HG02870 (cell line): ENCODE measurements around the gene MTNR1B.
A peak's percentile ranks its signal among the peaks of the same experiment; 100 is the strongest.

Experiments
- ATAC-seq: cut with Tn5 transposase; IDR thresholded peaks from one replicate; pipeline ENCODE4 v1.9.1; 2021; ENCODE audit warnings: mild to moderate bottlenecking, moderate library complexity; ENCODE audit not compliant: unreplicated experiment

Gene MTNR1B

DNA sequence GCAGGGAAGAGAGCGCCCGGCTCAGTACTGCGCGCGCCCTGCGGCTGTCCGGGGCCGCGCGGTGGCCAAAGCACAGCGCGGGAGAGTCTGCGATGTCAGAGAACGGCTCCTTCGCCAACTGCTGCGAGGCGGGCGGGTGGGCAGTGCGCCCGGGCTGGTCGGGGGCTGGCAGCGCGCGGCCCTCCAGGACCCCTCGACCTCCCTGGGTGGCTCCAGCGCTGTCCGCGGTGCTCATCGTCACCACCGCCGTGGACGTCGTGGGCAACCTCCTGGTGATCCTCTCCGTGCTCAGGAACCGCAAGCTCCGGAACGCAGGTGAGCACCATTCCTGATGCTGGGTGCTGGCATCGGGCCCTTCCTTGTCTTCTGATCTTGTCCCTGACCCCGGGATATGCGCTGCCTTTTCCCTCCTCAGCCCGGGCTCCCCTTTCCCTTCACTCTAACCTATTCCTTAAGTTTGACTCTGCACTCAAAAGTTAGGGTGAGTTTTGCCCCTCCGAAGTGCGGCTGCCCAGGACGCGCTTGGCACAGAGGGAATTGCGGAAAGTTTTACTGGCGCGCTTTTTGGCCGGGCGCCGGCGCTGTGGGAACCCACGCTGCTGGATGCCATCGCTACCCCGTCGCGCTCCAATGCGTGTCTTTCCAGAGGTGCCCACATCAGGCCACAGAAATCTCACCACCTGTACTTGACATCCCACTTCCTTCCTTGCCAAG, at the start of gene MTNR1B:
TSS of gene MTNR1B (plus strand) at position 18 of the 714 bp plus-strand sequence. CDS start at position 93, 75 bp downstream.
- no peak for ATAC-seq

GRCh38 chr11:92920331-92920730, 49.1 kb upstream of the MTNR1B start:
- ATAC-seq = no peak

- ATAC-seq = no peak
Observed at GRCh38 chr11:92922731-92923130, 46.7 kb upstream of the MTNR1B start.

GRCh38 chr11:92929246-92929645, 40.2 kb upstream of the MTNR1B start:
- no peak for ATAC-seq

DNA sequence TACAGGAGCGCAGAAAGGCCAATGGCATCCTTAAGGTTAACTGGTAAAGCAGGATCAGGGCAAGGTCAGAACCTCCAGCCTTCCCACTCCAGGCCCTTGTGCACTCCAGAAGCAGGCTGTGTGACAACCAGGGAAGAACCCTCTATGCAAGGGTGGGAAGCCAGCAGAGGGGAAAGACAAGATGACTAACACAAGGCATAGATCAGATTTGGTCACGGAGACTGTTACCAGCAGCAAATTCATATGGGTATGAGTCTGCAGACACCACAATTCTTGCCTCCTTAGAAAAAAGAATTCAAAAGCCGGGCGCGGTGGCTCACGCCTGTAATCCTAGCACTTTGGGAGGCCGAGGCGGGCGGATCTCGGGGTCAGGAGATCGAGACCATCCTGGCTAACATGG, 39.8 kb upstream of the MTNR1B start:
- no peak for ATAC-seq

DNA sequence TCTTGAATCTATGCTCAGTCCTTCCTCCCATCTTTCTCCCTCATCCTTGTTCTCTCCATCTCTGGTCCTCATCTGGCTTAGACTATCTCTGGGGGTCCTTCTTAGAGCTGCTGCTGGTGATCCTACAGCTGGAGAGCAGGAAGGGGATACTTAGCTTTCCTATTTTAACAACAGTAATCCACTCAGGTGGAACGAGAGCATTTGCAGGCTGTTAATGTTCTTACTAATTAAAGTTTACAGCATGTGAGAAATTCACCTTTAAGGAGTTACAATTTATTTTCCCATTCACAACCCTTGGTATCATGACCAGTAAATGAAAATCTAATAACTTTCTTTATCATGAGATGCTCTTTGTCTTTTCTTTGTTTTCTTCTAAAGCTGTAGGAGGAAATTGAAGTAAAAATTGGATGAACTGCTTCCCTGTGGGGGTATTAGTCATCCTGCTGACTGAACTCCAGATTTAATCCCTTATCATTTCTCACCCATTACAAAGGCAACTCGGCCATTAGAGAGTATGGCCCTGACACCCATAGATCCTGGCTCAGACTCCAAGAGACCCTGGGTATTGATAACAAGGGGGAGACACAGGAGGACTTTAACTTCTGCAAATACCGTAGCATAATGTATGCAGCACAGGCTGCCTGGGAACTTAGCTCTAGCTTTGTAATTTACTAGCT, 37.6 kb upstream of the MTNR1B start:
- ATAC-seq = no peak

DNA sequence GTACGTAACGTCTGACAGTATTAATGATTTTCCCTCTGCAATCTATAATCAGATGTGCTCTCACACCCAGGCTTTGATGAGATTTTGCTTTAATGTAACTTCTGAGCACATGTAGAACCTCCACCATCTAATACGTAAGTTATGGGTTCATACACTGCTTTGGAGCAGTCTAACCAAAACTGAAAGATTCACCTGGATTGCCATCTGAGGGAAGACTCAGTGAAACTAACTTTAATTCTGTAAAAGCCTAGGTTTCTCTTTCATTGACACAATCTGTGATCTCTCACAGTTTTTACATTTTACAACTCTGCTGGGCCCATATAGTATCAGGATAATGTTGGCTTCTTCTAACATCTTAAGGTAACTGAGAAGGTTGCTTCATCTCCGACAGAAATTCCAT, 30.1 kb upstream of the MTNR1B start:
- ATAC-seq = no peak

GRCh38 chr11:92941676-92942571, 27.5 kb upstream of the MTNR1B start:
- ATAC-seq = peak; percentile 79

GRCh38 chr11:92946707-92947106, 22.7 kb upstream of the MTNR1B start:
- no peak for ATAC-seq

DNA sequence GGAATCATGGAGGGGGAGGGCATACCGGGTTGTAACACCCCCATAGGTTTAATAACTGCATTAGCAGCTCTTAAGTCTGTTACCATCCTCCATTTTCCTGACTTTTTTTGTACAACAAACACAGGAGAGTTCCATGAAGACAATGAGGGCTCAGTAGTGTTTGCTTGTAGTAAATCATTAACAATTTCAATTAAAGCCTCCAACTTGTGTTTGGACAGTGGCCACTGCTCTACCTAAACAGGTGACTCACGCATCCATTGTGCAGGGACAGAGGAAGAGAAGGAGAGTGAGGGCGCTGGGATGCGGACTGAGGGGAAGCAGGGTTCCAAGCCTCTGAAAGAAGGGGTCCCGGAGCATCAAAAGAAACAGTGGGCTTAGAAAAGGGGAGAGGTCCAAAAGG, 21.3 kb upstream of the MTNR1B start:
- ATAC-seq = no peak

DNA sequence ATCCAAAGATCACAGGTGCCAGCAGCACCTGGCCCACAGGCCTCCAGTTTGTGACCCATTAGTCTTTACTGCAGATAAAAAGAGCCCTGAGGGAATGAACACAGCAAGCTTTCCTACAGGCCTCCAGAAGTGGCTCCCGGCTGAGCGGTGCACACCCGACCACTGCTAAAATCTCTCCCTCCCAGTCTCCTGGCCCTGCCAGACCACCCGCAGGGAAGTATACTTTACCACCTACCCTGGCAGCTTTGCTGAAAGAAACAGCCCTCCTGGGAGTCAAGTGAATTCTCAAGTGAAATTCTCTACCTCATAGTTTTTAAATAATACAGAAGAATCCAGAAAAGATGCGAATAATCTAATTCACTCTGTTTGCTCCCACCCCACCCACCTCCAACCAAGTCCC, 15.4 kb upstream of the MTNR1B start:
- ATAC-seq = no peak

GRCh38 chr11:92955860-92956259, 13.6 kb upstream of the MTNR1B start:
- ATAC-seq = no peak

DNA sequence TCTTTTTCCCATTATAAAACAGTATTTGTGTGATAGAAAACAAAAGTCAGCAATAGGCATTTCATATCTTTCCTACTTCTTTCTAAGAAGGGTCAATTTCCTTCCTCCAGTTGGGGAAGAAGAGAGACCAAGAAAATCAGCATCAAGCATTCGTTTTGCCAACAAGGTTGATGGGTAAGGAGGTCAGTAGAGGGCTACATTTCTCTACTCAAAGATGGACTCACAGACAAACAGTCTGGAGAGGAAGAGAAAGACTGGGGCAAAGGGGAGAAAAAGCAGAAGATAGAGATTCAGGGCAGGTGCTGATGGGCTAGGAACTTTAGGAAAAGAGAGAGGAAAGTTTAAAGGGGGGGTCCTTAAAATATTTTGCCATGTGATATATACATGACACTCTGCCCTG, 8.6 kb upstream of the MTNR1B start:
- ATAC-seq = no peak

DNA sequence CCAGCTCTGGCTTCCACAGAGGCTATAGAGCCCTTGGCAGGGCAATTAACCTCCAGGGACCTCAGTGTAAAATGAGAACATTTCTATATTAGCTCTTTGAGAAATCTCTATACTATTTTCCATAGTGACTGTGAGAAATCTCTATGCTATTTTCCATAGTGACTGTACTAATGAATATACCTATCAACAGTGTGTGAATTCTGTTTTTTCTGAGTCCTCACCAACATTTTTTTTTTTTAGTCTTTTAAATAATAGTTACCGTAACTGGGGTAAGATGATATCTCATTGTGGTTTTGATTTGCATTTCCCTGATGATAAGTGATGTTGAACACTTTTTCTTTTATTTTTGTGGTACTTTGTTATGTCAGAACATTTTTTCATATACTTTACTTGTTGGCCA, 7.0 kb upstream of the MTNR1B start:
- no peak for ATAC-seq

GRCh38 chr11:92964471-92964870, 5.0 kb upstream of the MTNR1B start:
- ATAC-seq = no peak

- no peak for ATAC-seq
Observed at GRCh38 chr11:92965196-92965595, 4.3 kb upstream of the MTNR1B start.

- ATAC-seq = no peak
Observed at GRCh38 chr11:92967178-92967577, 2.3 kb upstream of the MTNR1B start.

DNA sequence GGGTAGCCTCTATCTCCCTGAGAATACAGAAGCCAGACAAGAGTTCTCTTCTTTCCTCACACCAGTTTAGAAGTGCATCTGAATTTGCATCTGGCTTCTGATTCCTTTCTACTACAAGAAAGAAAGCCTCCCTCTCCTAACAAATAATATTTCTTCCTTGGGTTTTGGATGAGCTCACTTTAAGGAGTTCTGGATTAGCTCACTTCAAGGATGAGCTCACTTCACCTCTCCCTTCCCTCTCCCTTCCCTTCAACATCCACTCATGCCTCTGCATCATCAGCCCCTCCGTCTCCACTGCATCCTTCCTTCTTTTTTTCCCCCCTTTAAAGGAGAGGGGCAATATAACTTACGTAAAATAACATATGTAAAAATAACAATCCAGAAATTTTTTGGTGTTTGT, 1.6 kb upstream of the MTNR1B start:
- no peak for ATAC-seq

- no peak for ATAC-seq
Observed at GRCh38 chr11:92969293-92969633, 188 bp upstream of the MTNR1B start.

DNA sequence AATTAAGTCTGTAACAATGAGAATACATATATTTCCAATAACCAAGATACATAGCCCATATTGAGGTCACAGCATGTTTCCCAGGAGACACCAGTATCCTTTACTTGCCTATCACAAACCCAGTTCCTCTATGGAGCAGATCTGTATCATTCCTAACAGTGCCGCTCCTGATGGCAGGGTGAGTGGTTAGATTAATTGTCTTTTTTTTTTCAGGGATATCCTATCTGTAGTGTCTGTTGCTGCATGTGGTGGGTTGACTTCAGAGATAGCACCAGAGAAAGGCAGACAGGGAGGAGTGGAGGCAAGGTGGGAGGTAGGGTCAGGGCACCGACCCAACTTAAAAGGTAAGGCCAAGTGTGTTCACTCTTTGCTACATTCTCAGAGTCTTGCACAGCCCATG, 2.8 kb downstream of the MTNR1B start:
- no peak for ATAC-seq

DNA sequence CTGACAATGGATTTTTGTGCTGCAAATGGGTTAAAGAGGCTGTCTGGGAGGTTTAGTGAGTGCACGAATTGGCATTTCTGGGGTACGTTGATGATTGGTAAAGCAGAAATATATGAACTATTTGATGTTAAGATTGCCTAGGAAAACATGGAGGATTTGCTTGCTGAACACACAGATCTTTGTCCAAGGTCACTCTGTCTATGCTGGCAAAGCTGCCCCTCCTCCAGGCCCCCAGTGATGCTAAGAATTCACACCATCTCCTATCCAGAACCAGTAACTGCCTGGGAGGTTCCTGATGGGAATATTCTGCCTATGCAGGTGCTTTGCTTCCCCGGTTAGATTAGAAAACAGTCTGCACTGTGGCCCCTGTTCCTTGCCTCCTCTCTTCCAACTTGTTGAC, 5.8 kb downstream of the MTNR1B start:
- no peak for ATAC-seq

DNA sequence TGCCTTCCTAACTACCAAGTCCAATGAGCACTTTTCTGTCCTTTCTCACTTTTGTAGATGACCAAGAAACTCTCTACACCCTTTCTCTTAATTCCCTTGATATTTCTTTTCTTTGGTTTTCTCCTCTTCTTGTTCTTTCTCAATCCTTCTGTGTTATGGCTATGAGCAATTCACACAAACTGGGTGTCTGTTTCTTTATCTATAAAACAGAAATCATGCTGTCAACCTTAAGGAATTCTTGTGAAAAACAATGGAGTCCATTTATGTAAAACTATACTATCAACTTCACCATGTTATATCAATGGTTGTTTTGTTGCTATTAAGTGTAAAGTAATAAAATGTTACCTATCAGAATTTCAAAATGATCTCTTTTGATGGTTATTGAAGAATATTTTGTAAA, 7.2 kb downstream of the MTNR1B start:
- ATAC-seq = no peak
